HCT116 (cell line): ENCODE data around the gene ELK4. TPM values are rescaled to one million over a fixed set of nuclear protein-coding genes. Genes with fewer than 3 reads are reported as not detected.

Experiments
- ATAC-seq: fragments of 200-7000 bp; cut with Tn5 transposase; 2 replicates; pipeline ENCODE4 v1.9.1; 2020; ENCODE audit warnings: mild to moderate bottlenecking, moderate library complexity
- BruUV-seq: library from RNA; stranded (reverse); fragments of 400-500 nt; replicated peaks from 2 replicates; lab custom pipeline; 2021; lab: Mats Ljungman, UMichigan
- CTCF ChIA-PET: fragments of 300-600 bp; sonication (Branson Sonifier 250); formaldehyde crosslinking; loops from one replicate; lab custom pipeline; 2021; ENCODE audit warnings: antibody characterized with exemption; lab: Charles Lee
- POLR2A ChIA-PET: fragments of 300-600, 350-600 bp; sonication (Branson Sonifier 250); formaldehyde crosslinking; loops from one replicate; lab custom pipeline; 2021; ENCODE audit warnings: antibody characterized with exemption; lab: Charles Lee
- RAD21 ChIA-PET, 2 experiments: fragments of 300-600 bp; sonication (Branson Sonifier 250); formaldehyde crosslinking; loops; one replicate each; lab custom pipeline; 2023; ENCODE audit warnings: low total read pairs in 2 of 2; ENCODE audit not compliant: uncharacterized antibody in 2 of 2, unreplicated experiment in 2 of 2, low non-redundant PET in 1 of 2; lab: Charles Lee
- DNase-seq: peaks from one replicate; pipeline ENCODE4 v3.0.0-alpha.2; 2010; ENCODE audit warnings: low read depth, low spot score
- H2AFZ ChIP-seq: fragments of 200-600 bp; shearing (Covaris generic), sonication (generic); 2 replicates; pipeline ENCODE4 v1.6.1; 2017; ENCODE audit warnings: low read depth, mixed run types, mixed read lengths, antibody characterized with exemption, low read length; ENCODE audit not compliant: poor library complexity, severe bottlenecking
- H3K27ac ChIP-seq: 2 replicates; pipeline ENCODE4 v1.5.1; 2012; ENCODE audit warnings: low read depth, low read length
- H3K27me3 ChIP-seq: fragments of 200-600 bp; sonication (generic); 2 replicates; pipeline ENCODE4 v1.6.1; 2016; ENCODE audit warnings: mixed run types, low read length, mixed read lengths; ENCODE audit not compliant: insufficient read depth
- H3K36me3 ChIP-seq, 2 experiments: fragments of 200-500 bp in 1 of 2; fragments of 200-600 bp in 1 of 2; sonication (Bioruptor generic) in 1 of 2; sonication (generic) in 1 of 2; 2 replicates each; pipeline versions ENCODE4 v1.5.1 to v1.6.1; 2014 to 2016; ENCODE audit warnings: low read length in 2 of 2, inconsistent platforms in 1 of 2, mixed read lengths in 1 of 2, mixed run types in 1 of 2; ENCODE audit not compliant: insufficient read depth in 2 of 2, control insufficient read depth in 1 of 2
- H3K4me1 ChIP-seq, 2 experiments: fragments of 200-600 bp in 1 of 2; sonication (generic) in 1 of 2; 2 replicates each; pipeline versions ENCODE4 v1.5.1 to v1.6.1; 2012 to 2017; ENCODE audit warnings: low read length in 2 of 2, inconsistent platforms in 1 of 2, mild to moderate bottlenecking in 1 of 2, mixed read lengths in 1 of 2, mixed run types in 1 of 2, moderate library complexity in 1 of 2; ENCODE audit not compliant: insufficient read depth in 2 of 2, control insufficient read depth in 1 of 2
- H3K4me2 ChIP-seq: fragments of 200-600 bp; sonication (generic); 2 replicates; pipeline ENCODE4 v1.6.1; 2017; ENCODE audit warnings: mixed run types, low read length, mixed read lengths
- H3K4me3 ChIP-seq, 2 experiments: fragments of 200-600 bp in 1 of 2; sonication (generic) in 1 of 2; replicated peaks in 1 of 2; 2 replicates each; pipeline ENCODE4 v1.5.1; 2011 to 2016; ENCODE audit warnings: low read length in 2 of 2, control low read depth in 1 of 2, low read depth in 1 of 2, mild to moderate bottlenecking in 1 of 2, mixed read lengths in 1 of 2, mixed run types in 1 of 2
- H3K79me2 ChIP-seq: fragments of 200-600 bp; sonication (generic); 2 replicates; pipeline ENCODE4 v1.6.1; 2017; ENCODE audit warnings: mild to moderate bottlenecking, mixed run types, low read length, moderate library complexity, mixed read lengths; ENCODE audit not compliant: insufficient read depth
- H3K9ac ChIP-seq: fragments of 200-600 bp; sonication (generic); 2 replicates; pipeline ENCODE4 v1.6.1; 2016; ENCODE audit warnings: low read length, mixed read lengths
- H3K9me2 ChIP-seq: fragments of 200-600 bp; sonication (generic), shearing (Covaris generic); 2 replicates; pipeline ENCODE4 v1.6.1; 2017; ENCODE audit warnings: mixed run types, mild to moderate bottlenecking, moderate library complexity; ENCODE audit not compliant: insufficient read depth
- H3K9me3 ChIP-seq, 2 experiments: fragments of 200-500 bp in 1 of 2; fragments of 200-600 bp in 1 of 2; sonication (Bioruptor generic) in 1 of 2; sonication (generic) in 1 of 2; 2 replicates each; pipeline ENCODE4 v1.6.1; 2014 to 2017; ENCODE audit warnings: low read length in 2 of 2, mixed read lengths in 2 of 2, inconsistent platforms in 1 of 2, low read depth in 1 of 2, mild to moderate bottlenecking in 1 of 2, mixed run types in 1 of 2, moderate library complexity in 1 of 2; ENCODE audit not compliant: control insufficient read depth in 1 of 2, insufficient read depth in 1 of 2
- H4K20me1 ChIP-seq: fragments of 200-600 bp; sonication (generic), shearing (Covaris generic); 2 replicates; pipeline ENCODE4 v1.6.1; 2017; ENCODE audit warnings: mixed run types, mild to moderate bottlenecking, moderate library complexity; ENCODE audit not compliant: insufficient read depth
- ELF1 ChIP-seq: IDR thresholded peaks from 2 replicates; pipeline ENCODE4 v1.6.1; 2012; ENCODE audit warnings: low read depth, borderline replicate concordance
- EZH2 ChIP-seq: fragments of 200-600 bp; sonication (generic); IDR thresholded peaks from 2 replicates; pipeline ENCODE4 v1.6.1; 2017; ENCODE audit warnings: antibody characterized with exemption, mixed run types
- MAX ChIP-seq: IDR thresholded peaks from 2 replicates; pipeline ENCODE4 v1.6.1; 2012
- POLR2AphosphoS5 ChIP-seq: IDR thresholded peaks from 2 replicates; pipeline ENCODE4 v1.6.1; 2011; ENCODE audit warnings: mild to moderate bottlenecking, low read depth, low read length, moderate library complexity
- REST ChIP-seq: IDR thresholded peaks from 2 replicates; pipeline ENCODE4 v1.6.1; 2012; ENCODE audit warnings: low read depth
- SP1 ChIP-seq: IDR thresholded peaks from 2 replicates; pipeline ENCODE4 v1.6.1; 2012; ENCODE audit warnings: low read depth
- TCF7L2 ChIP-seq: IDR thresholded peaks from 2 replicates; pipeline ENCODE4 v1.7.0; 2011; ENCODE audit warnings: borderline replicate concordance, inconsistent platforms; ENCODE audit not compliant: insufficient read depth, insufficient read length; ENCODE audit errors: extremely low read depth
- YY1 ChIP-seq: IDR thresholded peaks from 2 replicates; pipeline ENCODE4 v1.6.1; 2011; ENCODE audit warnings: low read length, low read depth, moderate library complexity, mild to moderate bottlenecking; ENCODE audit not compliant: insufficient replicate concordance; ENCODE audit errors: extremely low read depth
- ZBTB33 ChIP-seq: IDR thresholded peaks from 2 replicates; pipeline ENCODE4 v1.6.1; 2011; ENCODE audit warnings: mild to moderate bottlenecking, low read length, moderate library complexity; ENCODE audit not compliant: insufficient replicate concordance; ENCODE audit errors: extremely low read depth
- ZFX ChIP-seq: fragments of 450-650 bp; IDR thresholded peaks from 2 replicates; pipeline ENCODE4 v1.6.1; 2017
- ZNF274 ChIP-seq: fragments of 200-500 bp; sonication (Bioruptor generic); IDR thresholded peaks from 2 replicates; pipeline ENCODE4 v1.6.1; 2014; ENCODE audit warnings: mild to moderate bottlenecking, low read depth, low read length, inconsistent platforms
- intact Hi-C: fragments of 100-400 bp; cut with micrococcal nuclease; formaldehyde crosslinking; loops from 2 replicates; pipeline ENCODE4 v1.10.0; 2022
- total RNA-seq: library from RNA; stranded (reverse); gene quantifications from one replicate; pipeline ENCODE4 v1.2.1, GENCODE V29; 2021; ENCODE audit not compliant: unreplicated experiment

Gene ELK4
- total RNA-seq, 1 experiment from 2014 or later: 46.2 TPM

- no peak overlapping the region for H2AFZ ChIP-seq
- no peaks in the 10 kb centered on the region for H3K36me3 ChIP-seq
- no peaks in the 10 kb centered on the region for H4K20me1 ChIP-seq
- POLR2A ChIA-PET: interaction anchor here (1.0 kb wide), 1 partner anchor 12 kb away, joined by 3 read pairs; the partner anchor contains the start of gene SLC45A3
- intact Hi-C loops: no loop called here
- no peak overlapping the region; the same call in 1 of the 2 replicates for H3K4me2 ChIP-seq
- H3K9me2 ChIP-seq: no peaks in the 10 kb centered on the region
- peaks cover 13% of the 10 kb centered on the region; the same call in 1 of the 2 replicates for H3K79me2 ChIP-seq
- no peaks in the 10 kb centered on the region for H3K9me3 ChIP-seq
- peaks cover 53 to 92% of the 10 kb centered on the region in 2 experiments for H3K4me1 ChIP-seq
- BruUV-seq: no TSS peak
- H3K4me3 ChIP-seq: no peak overlapping the region
- CTCF ChIA-PET: interaction anchor here (0.8 to 4.8 kb wide), 3 partner anchors 9 to 43 kb away, joined by 3 to 39 read pairs (median 5); no protein-coding TSS in a partner anchor
- ATAC-seq (no peak), DNase-seq (no peak)
- no peak overlapping the region for H3K27ac ChIP-seq
- RAD21 ChIA-PET: no interaction called here
- no peaks in the 10 kb centered on the region for H3K27me3 ChIP-seq
- TF ChIP-seq MAX: no peak
- TF ChIP-seq TCF7L2: no peak
- TF ChIP-seq ZBTB33: no peak
- no peak for TF ChIP-seq ZFX
- no peak for TF ChIP-seq EZH2
- TF ChIP-seq SP1: no peak
- TF ChIP-seq POLR2AphosphoS5: no peak
- TF ChIP-seq YY1: no peak
- no peak for TF ChIP-seq REST
- TF ChIP-seq ZNF274: no peak
- no peak for TF ChIP-seq ELF1
- H3K9ac ChIP-seq: no peak overlapping the region
These were observed 36.3 kb upstream of the ELK4 start for GRCh38 chr1:205667909-205668643.
